NCI-H1105 (cell line): ENCODE results near the gene ITIH6.

Experiments
- DNase-seq: peaks from one replicate; lab custom pipeline; 2025; lab: John Stamatoyannopoulos, UW

Gene ITIH6

GRCh38 chrX:54710920-54711319, 87.1 kb downstream of the ITIH6 start:
- DNase-seq: no peak

- DNase-seq: no peak
Measured at GRCh38 chrX:54708404-54708803, 89.7 kb downstream of the ITIH6 start.
